HG02678 (cell line): ENCODE measurements around the gene STRADB.
"Not testable (repeated sequence)": the region's sequence is repeated elsewhere in the genome, so short reads cannot be mapped to it uniquely, and the experiment has no call there.

Source experiments
- ATAC-seq: cut with Tn5 transposase; IDR thresholded peaks from one replicate; pipeline ENCODE4 v1.9.1; 2021; ENCODE audit warnings: mild to moderate bottlenecking, moderate library complexity; ENCODE audit not compliant: unreplicated experiment

STRADB gene, protein sequence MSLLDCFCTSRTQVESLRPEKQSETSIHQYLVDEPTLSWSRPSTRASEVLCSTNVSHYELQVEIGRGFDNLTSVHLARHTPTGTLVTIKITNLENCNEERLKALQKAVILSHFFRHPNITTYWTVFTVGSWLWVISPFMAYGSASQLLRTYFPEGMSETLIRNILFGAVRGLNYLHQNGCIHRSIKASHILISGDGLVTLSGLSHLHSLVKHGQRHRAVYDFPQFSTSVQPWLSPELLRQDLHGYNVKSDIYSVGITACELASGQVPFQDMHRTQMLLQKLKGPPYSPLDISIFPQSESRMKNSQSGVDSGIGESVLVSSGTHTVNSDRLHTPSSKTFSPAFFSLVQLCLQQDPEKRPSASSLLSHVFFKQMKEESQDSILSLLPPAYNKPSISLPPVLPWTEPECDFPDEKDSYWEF

GRCh38 chr2:201451292-201452057 lies at the start of gene STRADB, which contains the start of gene TRAK2:
TSS of gene STRADB (plus strand) at chr2:201451740. CDS start at chr2:201454841, 3,101 bp downstream.
TSS of gene TRAK2 (minus strand) at chr2:201451458. CDS start at chr2:201420507, 30,951 bp downstream.
- peak; percentile 96 for ATAC-seq

DNA sequence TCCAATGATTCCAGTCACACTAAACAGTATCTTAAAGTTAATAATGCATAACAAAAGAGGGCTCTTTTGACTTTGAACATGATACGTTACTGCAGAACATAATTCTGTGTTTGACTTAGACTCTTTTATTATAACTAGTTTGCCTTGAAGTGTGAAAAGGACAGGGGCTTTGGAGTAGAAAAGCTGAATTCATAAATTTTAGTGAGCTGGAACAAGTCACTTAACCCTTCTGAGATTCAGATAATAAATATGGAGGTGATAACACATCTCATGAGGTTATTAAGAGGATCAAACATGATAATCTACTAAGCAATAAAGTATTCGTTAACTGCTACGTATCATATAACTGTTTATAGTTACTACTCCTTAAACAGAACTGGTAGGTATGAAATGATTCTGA lies 49.7 kb upstream of the STRADB start:
- no peak for ATAC-seq

DNA sequence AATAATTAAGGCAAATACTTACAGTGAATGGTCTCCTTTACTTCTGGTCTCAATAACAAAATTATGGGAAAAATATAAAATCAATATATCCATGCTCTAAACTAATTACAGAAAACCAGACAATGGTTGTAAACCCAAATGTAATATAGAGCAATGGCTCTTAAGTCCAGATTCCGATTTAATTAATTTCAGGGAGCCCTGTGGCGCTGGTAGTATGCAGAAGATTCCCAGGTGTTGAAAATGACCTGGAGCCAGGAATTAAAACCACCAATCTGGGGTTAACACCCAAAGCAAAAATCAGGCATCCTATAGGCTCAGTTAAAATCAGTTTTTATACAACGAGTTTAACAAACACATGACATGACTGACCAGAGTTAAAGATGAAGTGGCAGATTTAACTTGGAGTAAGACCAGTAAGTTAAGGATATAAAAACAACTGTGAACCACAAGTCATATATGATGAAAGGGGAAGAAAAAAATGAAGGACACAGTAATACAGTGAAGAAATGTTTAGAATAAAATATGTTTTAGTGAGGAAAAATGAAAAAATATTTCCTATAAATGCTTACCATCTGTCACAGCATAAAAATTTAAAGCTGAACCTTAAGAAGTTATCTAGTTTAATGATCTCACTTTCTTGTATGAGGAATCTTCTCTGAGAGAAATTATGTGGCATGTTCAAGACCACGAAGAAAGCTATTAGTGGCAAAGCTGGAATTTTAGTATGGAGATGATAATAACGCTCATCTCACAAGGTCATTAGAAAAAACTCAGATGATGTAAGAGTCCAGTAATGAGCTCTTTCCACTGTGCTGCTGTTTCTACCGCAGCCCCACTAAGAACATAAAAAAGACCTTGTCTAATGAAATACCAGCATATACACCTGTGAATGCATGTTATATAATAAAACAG lies 48.6 kb upstream of the STRADB start:
- no peak for ATAC-seq

- no peak for ATAC-seq
Measured at GRCh38 chr2:201403880-201404279, 47.7 kb upstream of the STRADB start.

- ATAC-seq: no peak
Measured at GRCh38 chr2:201404699-201405280, 46.8 kb upstream of the STRADB start.

- ATAC-seq: no peak
Measured at GRCh38 chr2:201406077-201406662, 45.4 kb upstream of the STRADB start.

GRCh38 chr2:201407265-201407664 lies 44.3 kb upstream of the STRADB start:
- no peak for ATAC-seq

DNA sequence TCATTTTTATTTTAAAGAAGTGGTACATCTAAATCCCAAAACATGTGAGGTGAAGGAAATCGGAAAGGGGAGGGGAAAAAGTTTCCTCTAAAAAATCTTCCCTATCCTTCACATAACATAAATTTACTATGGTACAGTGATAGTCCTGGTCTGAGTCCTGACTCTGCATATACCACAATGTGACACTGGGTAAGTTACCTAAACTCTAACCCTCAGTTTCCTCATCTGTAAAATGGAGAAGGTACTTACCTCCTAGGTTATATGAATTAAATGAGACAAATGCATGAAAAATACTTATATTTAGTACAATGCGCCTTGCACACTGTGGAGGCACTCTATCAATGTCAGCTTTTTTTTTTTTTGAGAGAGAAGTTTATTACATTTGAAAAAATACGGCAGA lies 42.6 kb upstream of the STRADB start:
- no peak for ATAC-seq

DNA sequence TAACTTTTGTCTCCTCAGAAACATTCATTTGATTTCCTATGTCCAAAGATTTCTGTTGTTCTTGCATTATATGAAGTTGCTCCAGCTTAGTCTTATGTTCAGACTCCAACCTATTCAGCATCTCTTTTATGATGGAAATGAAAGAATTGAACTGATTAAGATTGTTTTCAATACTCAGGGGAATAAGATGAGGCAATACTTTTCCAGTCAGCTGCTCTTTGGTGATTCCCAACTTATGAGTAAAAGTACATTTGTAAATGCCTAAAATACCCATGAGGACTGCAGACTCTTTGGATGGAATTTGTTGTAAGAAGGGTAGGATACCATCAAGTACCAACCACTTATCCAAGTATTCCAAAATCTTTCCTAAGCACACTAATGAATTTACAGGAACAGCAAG lies 40.1 kb upstream of the STRADB start:
- no peak for ATAC-seq

- ATAC-seq: no peak
Measured at GRCh38 chr2:201413143-201413542, 38.4 kb upstream of the STRADB start.

GRCh38 chr2:201413552-201413951 lies 38.0 kb upstream of the STRADB start:
- ATAC-seq: no peak

- peak; percentile 75 for ATAC-seq
Measured at GRCh38 chr2:201414099-201415023, 37.2 kb upstream of the STRADB start.

GRCh38 chr2:201415149-201415548 lies 36.4 kb upstream of the STRADB start:
- ATAC-seq: no peak

GRCh38 chr2:201419057-201419635 lies 32.4 kb upstream of the STRADB start:
- ATAC-seq: no peak

DNA sequence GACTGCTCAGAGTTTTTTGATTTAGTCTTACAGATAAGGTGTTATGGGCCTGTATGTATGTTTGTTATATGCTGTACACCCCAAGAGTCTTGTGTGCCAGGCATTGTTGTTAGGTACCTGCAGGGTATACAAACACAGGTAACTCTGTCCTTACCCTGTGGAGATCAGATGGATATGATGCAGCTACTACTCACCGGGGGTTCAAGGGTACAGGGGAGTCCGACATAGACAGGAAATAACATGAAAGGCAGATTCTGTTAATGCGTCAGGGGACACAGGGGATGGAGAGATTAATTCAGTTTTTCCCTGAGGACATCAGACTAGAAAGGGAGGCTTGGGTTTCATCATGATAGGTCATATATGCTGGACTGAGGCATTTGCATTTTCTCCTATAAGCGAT lies 31.6 kb upstream of the STRADB start:
- ATAC-seq: no peak

DNA sequence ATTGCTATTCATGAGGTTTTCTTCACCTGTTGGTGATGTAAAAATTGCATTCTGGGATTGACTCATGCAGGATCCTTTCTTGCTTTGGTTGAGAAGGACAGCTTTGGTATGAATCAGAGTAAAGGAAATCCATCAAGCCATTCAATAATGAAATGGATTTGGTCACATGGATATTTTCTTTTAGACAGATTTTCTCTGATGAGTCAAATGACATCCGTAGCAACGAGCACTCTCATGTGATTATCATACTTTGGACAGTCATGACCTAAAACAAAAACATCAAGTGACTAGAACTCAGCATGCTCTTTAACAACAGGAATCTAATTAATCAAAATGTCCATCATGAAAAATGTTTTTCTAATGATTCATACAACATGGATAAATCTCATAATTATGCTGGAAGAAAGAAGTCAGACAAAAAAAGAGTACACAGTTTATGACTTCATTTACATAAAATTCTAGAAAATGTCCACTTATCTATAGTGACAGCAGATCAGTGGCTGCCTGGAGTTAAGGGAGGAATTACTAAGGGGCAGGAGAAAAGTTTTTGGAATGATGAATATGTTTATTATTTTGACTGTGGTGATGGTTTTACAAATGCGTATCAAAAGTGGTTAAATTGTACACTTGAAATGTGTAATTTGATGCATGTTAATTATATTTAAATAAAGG lies 31.0 kb upstream of the STRADB start:
- ATAC-seq: no peak

GRCh38 chr2:201425952-201426351 lies 25.6 kb upstream of the STRADB start:
- no peak for ATAC-seq

DNA sequence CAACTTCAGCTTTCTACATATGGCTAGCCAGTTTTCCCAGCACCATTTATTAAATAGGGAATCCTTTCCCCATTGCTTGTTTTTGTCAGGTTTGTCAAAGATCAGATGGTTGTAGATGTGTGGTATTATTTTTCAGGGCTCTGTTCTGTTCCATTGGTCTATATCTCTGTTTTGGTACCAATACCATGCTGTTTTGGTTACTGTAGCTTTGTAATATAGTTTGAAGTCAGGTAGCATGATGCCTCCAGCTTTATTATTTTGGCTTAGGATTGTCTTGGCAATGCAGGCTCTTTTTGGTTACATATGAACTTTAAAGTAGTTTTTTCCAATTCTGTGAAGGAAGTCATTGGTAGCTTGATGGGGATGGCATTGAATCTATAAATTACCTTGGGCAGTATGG lies 23.2 kb upstream of the STRADB start:
- not testable (repeated sequence) for ATAC-seq
